Ovary (tissue), 9 donors: ENCODE measurements around the gene FERMT2. TPM values are rescaled to one million over a fixed set of nuclear protein-coding genes. Genes with fewer than 3 reads are reported as not detected.

Experiments
- DNase-seq, 5 donors: peaks; one replicate each; pipeline ENCODE4 v3.0.0-alpha.2; 2019 to 2020
- H3K27ac ChIP-seq, 2 donors: fragments of 200-600 bp; one replicate each; pipeline versions ENCODE4 v1.5.1 to v1.8.0; 2019 to 2022
- H3K27me3 ChIP-seq: fragments of 200-600 bp; one replicate; pipeline ENCODE4 v1.8.0; 2022
- H3K36me3 ChIP-seq: fragments of 200-600 bp; sonication (generic); one replicate; pipeline ENCODE4 v1.5.1; 2019
- H3K4me1 ChIP-seq: one replicate; pipeline ENCODE4 v1.8.1; 2013; ENCODE audit warnings: mild to moderate bottlenecking, moderate library complexity; ENCODE audit not compliant: insufficient read depth
- H3K4me3 ChIP-seq: fragments of 200-600 bp; sonication (generic); one replicate; pipeline ENCODE4 v1.5.1; 2017
- H3K9me3 ChIP-seq, 2 donors: fragments of 200-600 bp in 1 of 2; sonication (generic) in 1 of 2; one replicate each; pipeline versions ENCODE4 v1.5.1 to v1.8.1; 2013 to 2019; ENCODE audit warnings: mild to moderate bottlenecking in 1 of 2, moderate library complexity in 1 of 2
- CTCF ChIP-seq, 3 donors: fragments of 450-650 bp in 2 of 3; fragments of 200-600 bp in 1 of 3; IDR thresholded peaks; one replicate each; pipeline versions ENCODE4 v1.5.1 to v1.8.0; 2016 to 2022; ENCODE audit warnings: antibody characterized with exemption in 3 of 3, mild to moderate bottlenecking in 1 of 3
- EP300 ChIP-seq: sonication (generic); formaldehyde crosslinking; IDR thresholded peaks from one replicate; pipeline ENCODE4 v1.6.1; 2017; ENCODE audit warnings: antibody characterized with exemption
- POLR2A ChIP-seq: fragments of 450-650 bp; IDR thresholded peaks from one replicate; pipeline ENCODE4 v1.6.1; 2017; ENCODE audit warnings: antibody characterized with exemption, mild to moderate bottlenecking, moderate library complexity
- WGBS, 3 donors: extraction: QIAGEN DNeasy Blood & Tissue Kit in 1 of 3; methylation state at CpG; one replicate each; pipeline versions ENCODE4 v1.1.5 to v1.1.7; 2013 to 2017; 5-methylcytosine and 5-hydroxymethylcytosine counted together
- intact Hi-C, 4 donors: fragments of 100-400 bp; cut with DNase I; formaldehyde crosslinking; loops; one replicate each; pipeline versions ENCODE4 v1.11.0 to v1.15.1; 2022 to 2023
- polyA plus RNA-seq, 2 donors: library from polyadenylated mRNA; stranded (reverse); fragments of 200-250 nt in 1 of 2; fragments of 350-450 nt in 1 of 2; fragmentation: Illumina TruSeq in 1 of 2; extraction: RNeasy Lipid Tissue Mini Kit (QIAGEN cat#74804) in 1 of 2; gene quantifications; one replicate each; pipeline ENCODE4 v1.2.3, GENCODE V29; 2013 to 2014
- total RNA-seq, 7 donors: library from RNA; depleted of rRNA in 2 of 7; stranded (reverse); fragments of >200 nt in 2 of 7; fragmentation: NEBNext Ultra II Directional in 3 of 7; extraction: Animal tissue kit (Norgen Biotek cat#: 25700) in 3 of 7; gene quantifications; one replicate each; pipeline versions ENCODE4 v1.1.0 to v1.2.4, GENCODE V29; 2016 to 2023
- donor health status: DM: no; HTN: no; CAD: no; lungs with moderate emphysema.
- donor health status: DM: no; HTN: no; CAD: no.
- donor health status: Bipolar disorder and iron deficiency.
- donor health status: DM: yes; HTN: yes; CAD: no.
- donor health status: DM: no; HTN: no; CAD: no.
- donor health status: DM: yes; HTN: yes; CAD: no.

FERMT2 gene
- total and polyA plus RNA-seq, 9 donors: 64.3 to 138 (median 98.4) TPM

GRCh38 chr14:52949711-52950409 is 990 bp downstream of the FERMT2 start:
- intact Hi-C loops: loop anchor here in 1 of 4 donors (10.0 kb wide), 1 partner anchor 105 kb away; no protein-coding TSS in a partner anchor
- H3K4me1 ChIP-seq: peaks cover 8% of the 10 kb centered on the region
- no peaks in the 10 kb centered on the region for H3K36me3 ChIP-seq
- TF ChIP-seq POLR2A (peak; percentile 52), CTCF (IDR thresholded peaks at IDR 0.05) (no peak)
- DNase-seq: peak in 2 of 5 donors; percentile 27 to 39
- 0 to 1% (median 0%) methylated on average over 24 of the region's 24 CpGs for WGBS, 3 donors
- no peaks in the 10 kb centered on the region for H3K9me3 ChIP-seq
- H3K4me3 ChIP-seq: peak overlapping the region; percentile 76
- H3K27ac ChIP-seq: peak overlapping the region; percentile 95 to 96
- no peaks in the 10 kb centered on the region for H3K27me3 ChIP-seq

GRCh38 chr14:52949249-52949648 is 1.6 kb downstream of the FERMT2 start:
- no peak for TF ChIP-seq EP300
- no peak for TF ChIP-seq POLR2A

GRCh38 chr14:52948836-52949235 is 2.0 kb downstream of the FERMT2 start:
- TF ChIP-seq POLR2A: no peak
- TF ChIP-seq CTCF (IDR thresholded peaks at IDR 0.05): no peak
- TF ChIP-seq EP300: no peak
- peak overlapping the region; percentile 76 for H3K4me3 ChIP-seq
- intact Hi-C loops: no loop called here
- no peak overlapping the region for H3K27ac ChIP-seq
- H3K36me3 ChIP-seq: no peaks in the 10 kb centered on the region
- H3K9me3 ChIP-seq: no peaks in the 10 kb centered on the region
- no peaks in the 10 kb centered on the region for H3K27me3 ChIP-seq
- peaks cover 11% of the 10 kb centered on the region for H3K4me1 ChIP-seq
- DNase-seq: no peak

More at GRCh38 chr14:52949249-52949648, 1.6 kb downstream of the FERMT2 start:
- Histone ChIP-seq H3K27me3 (no peaks in the 10 kb centered on the region), H3K4me3 (peak overlapping the region; percentile 76), H3K9me3 (no peaks in the 10 kb centered on the region), H3K36me3 (no peaks in the 10 kb centered on the region), H3K4me1 (peaks cover 10% of the 10 kb centered on the region), H3K27ac (peak overlapping the region in 1 of 2 donors; percentile 95)
- intact Hi-C loops: no loop called here
- WGBS, 3 donors: 0 to 1% (median 0%) methylated on average over 2 of the region's 2 CpGs
- DNase-seq: no peak

GRCh38 chr14:52948039-52948438 is 2.8 kb downstream of the FERMT2 start:
- H3K4me3 ChIP-seq: peak overlapping the region; percentile 3
- WGBS, 3 donors: 22 to 31% (median 28%) methylated on average over 3 of the region's 3 CpGs
- no peaks in the 10 kb centered on the region for H3K36me3 ChIP-seq
- H3K27me3 ChIP-seq: no peaks in the 10 kb centered on the region
- DNase-seq: no peak
- intact Hi-C loops: no loop called here
- H3K4me1 ChIP-seq: peaks cover 11% of the 10 kb centered on the region
- TF ChIP-seq POLR2A (no peak), CTCF (IDR thresholded peaks at IDR 0.05) (no peak), EP300 (no peak)
- no peaks in the 10 kb centered on the region for H3K9me3 ChIP-seq
- no peak overlapping the region for H3K27ac ChIP-seq

- no peaks in the 10 kb centered on the region for H3K9me3 ChIP-seq
- intact Hi-C loops: no loop called here
- TF ChIP-seq CTCF (IDR thresholded peaks at IDR 0.05) (no peak), POLR2A (no peak), EP300 (no peak)
- no peak overlapping the region for H3K4me3 ChIP-seq
- no peak overlapping the region for H3K27ac ChIP-seq
- 53 to 57% (median 54%) methylated on average over 2 of the region's 2 CpGs for WGBS, 3 donors
- no peak for DNase-seq
- H3K36me3 ChIP-seq: no peaks in the 10 kb centered on the region
- no peaks in the 10 kb centered on the region for H3K27me3 ChIP-seq
- H3K4me1 ChIP-seq: peaks cover 15% of the 10 kb centered on the region
These were observed 6.6 kb downstream of the FERMT2 start for GRCh38 chr14:52944254-52944653.
